Activated effector memory CD4-positive, alpha-beta T cell treated with Interleukin-2 at 50 U/mL for 16 hours (primary cell): ENCODE measurements around the gene ZNF780B.
"Not testable (repeated sequence)": the region's sequence is repeated elsewhere in the genome, so short reads cannot be mapped to it uniquely, and the experiment has no call there.

Source experiments
- DNase-seq: peaks from one replicate; pipeline ENCODE4 v3.0.0-alpha.2; 2020

Gene ZNF780B

GRCh38 chr19:40055832-40056504 is at the start of gene ZNF780B:
TSS of gene ZNF780B (minus strand) at chr19:40056231. CDS start at chr19:40050332, 5,899 bp downstream.
- peak; percentile 59 for DNase-seq

- DNase-seq: no peak
These were observed 48.7 kb upstream of the ZNF780B start for GRCh38 chr19:40104754-40105153.

DNA sequence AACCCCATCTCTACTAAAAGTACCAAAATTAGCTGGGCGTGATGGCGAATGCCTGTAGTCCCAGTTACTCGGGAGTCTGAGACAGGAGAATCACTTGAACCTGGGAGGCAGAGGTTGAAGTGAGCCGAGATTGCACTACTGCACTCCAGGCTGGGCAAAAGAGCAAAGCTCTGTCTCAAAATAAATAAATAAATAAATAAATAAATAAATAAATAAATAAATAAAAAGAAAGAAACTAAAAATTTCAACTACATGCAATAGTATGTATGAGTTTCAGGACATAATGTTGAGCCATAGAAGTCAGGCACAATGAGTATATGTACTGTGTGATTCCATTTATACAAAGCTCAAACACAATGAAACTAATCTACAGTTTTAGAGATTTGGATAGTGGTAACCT is 47.6 kb upstream of the ZNF780B start:
- no peak for DNase-seq

DNA sequence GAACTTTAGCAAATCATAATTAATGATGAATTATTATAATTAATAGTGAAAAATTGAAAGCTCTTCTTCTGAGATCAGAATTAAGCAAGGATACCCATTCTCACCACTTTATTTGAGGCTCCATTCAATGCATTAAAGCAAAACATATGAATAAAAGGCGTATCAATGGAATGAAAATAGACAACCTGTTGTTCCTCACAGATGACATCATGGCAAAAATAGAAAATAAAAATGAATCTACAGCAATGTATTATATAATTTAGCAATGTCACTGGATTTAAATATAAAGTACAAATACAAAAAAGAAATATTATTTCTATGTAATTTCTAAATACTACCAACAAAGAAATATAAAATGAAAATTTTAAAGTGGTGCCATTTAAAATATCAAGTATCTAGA is 45.8 kb upstream of the ZNF780B start:
- no peak for DNase-seq

- no peak for DNase-seq
These were observed 37.4 kb upstream of the ZNF780B start for GRCh38 chr19:40093416-40093815.

DNA sequence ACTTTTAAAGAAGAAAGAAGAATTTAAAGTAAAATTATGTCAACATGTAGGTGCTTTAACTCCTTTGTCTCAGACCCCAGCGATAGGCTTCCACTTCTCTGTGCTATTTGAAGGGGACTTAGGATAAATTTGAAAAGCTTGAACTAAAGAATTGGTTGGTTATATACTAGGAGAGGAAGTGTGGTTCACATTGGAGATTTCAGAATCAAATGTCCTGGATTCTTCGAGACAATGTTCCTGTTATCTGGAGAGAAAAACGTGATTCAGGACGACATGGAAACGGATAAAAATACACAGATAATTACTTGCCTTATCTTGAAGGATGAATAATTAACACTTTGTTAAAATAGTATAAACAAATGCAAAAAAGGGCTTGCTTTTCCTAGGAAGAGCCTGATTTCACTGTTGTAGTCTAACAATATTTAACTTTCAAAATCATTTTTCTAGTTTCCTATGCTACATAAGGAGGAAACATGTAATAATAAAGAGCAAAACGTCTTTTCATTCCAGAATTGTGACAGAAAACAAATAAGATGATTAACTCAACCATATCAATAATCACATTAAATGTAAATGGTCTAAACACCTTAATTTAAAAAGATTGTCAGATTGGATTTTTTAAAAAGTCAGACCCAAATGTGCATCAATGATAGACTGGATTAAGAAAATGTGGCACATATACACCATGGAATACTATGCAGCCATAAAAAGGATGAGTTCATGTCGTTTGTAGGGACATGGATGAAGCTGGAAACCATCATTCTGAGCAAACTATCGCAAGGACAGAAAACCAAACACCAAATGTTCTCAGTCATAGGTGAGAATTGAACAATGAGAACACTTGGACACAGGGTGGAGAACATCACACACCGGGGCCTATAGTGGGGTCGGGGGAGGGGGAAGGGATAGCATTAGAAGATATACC is 35.4 kb upstream of the ZNF780B start:
- no peak for DNase-seq

GRCh38 chr19:40090241-40091204 is 34.5 kb upstream of the ZNF780B start, which contains the start of gene ZNF780A:
TSS of gene ZNF780A (minus strand) at chr19:40090943. CDS start at chr19:40084753, 6,190 bp downstream.
- DNase-seq: peak; percentile 66

DNA sequence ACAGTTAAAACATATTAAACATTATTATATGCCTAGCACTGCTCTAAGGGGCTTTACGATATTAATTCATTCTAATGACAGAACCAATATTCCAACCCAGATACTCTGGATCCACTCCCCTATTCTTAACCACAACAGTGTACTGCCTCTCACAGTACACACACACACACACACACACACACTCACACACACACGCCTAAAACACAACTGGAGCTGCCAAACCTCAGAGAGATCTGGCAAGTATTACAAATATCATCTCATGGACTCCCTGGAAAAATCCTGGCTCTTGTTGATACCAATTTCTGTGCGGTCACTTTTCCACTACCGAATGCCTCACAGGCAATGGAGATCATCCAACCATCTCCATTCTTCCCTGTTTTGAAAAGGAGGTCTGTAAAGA is 33.4 kb upstream of the ZNF780B start:
- no peak for DNase-seq

- no peak for DNase-seq
These were observed 32.4 kb upstream of the ZNF780B start for GRCh38 chr19:40088299-40089047.

DNA sequence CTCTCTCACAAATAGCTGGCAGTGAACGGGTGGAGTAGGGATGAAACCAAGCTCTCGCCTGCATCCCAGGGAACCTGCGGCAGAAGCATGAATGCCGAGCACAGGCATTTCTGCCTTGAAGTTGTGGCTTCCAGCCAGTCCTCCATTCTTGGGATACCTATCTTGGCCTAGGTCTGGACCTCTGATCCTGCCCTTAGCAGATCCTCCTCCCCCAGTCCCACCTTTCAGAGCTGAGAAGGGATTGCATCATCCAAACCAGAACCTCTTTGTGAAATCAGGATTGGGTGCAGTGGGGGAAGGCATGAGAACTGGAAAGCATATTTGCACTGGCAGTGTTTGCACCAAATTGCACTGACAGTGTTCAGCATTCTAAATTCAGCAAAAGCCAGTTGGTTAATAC is 28.9 kb upstream of the ZNF780B start:
- DNase-seq: no peak

DNA sequence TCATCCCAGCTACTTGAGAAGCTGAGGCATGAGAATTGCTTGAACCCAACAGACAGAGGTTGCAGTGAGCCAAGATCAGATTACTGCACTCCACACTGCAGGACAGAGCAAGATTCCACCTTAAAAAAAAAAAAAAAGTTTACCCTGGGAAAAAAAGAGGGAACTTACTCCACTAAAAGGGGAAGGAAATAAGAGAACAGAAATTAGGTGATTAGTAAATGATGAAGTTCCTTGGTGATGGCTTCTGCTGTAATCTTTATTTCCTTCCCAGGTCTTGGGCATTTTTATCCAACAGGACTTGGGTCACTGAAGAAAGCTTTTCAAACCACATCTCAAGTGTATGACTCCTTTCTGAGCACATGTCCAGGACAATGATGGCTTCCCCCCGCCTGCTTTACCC is 25.4 kb upstream of the ZNF780B start:
- no peak for DNase-seq

DNA sequence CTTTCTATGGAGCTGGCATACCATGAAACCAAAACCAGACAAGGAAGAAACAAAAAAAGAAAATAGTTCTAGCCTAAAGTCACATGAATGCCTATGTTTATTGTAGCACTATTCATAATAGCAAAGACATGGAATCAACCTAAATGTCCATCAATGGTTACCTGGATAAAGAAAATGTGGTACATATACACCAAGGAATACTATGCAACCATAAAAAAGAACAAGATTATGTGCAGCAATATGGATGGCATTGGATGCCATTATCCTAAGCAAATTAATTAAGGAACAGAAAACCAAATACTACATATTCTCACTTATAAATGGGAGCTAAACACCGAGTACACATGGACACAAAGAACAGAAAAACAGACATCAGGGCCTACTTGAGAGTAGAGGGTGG is 24.3 kb upstream of the ZNF780B start:
- DNase-seq: no peak

DNA sequence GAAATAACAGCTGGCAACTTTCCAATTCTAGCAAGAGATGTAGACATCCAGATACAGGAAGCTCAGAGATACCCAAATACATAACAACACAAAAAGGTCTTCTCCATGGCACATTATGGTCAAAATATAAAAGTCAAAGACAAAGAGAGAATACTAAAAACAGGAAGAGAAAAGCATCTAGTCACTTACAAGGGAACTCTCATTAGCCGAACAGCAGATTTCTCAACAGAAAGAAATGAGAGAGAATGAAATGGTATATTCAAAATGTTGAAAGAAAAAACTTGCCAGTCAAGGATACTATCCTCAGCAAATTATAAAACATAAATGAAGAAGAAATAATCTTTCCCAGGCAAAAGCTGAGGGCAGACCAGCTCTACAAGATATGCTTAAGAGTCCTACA is 22.3 kb upstream of the ZNF780B start:
- DNase-seq: no peak

DNA sequence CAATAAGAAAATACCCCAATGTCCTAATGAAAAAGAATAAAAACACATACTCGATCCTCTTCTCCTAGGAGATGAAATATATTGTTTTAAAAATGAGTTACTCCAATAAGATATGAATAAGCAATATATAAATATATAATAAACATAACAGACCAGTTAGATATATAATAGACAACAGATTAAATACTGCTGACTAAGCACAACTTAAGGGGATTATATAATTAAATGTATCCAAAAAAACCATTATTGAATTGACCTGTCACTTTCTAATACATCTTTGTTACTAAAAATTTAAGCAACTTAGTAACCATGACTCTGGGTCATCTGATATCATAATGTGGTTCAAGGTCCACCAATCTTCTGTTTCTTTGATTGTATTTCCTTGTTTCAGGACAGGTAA is 14.0 kb upstream of the ZNF780B start:
- DNase-seq: no peak

DNA sequence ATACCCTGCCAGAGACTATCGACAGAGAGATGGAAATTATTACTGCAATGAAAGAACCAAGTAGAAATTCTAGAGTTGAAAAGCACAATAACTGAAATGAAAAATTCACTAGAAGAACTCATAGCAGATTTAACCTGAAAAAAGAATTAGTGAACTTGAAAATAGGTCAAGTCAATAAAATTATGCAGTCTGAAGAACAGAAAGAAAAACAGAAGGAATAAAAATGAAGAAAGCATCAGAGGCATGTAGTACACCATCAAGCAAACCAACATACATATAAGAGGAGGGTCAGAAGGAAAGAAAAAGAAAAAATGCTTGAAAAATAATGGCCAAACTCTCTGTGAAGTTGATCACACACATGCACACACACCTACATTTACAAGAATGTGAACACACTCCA is 3.6 kb upstream of the ZNF780B start:
- DNase-seq: no peak

GRCh38 chr19:40057166-40057565 is 1.1 kb upstream of the ZNF780B start:
- DNase-seq: no peak

- no peak for DNase-seq
These were observed 474 bp upstream of the ZNF780B start for GRCh38 chr19:40056505-40056904.

DNA sequence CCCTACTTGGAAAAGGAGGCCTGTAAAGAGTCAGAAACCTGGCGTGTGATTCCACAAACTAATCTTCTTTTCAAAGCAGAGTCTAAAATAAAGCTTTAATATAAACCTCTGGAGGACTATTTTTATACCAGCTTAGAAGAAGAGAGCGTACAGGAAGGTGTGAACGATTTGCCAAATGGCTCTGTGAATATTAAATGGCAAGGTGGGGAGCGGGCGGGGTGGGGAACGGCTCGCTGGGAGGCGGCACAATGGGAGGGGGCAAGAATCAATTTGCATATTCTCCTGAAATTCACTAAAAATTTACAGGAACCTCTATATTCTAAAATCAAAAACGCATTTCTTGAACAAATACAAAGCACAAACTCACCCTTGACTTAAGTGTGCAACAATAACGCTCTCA is 982 bp downstream of the ZNF780B start:
- DNase-seq: no peak

GRCh38 chr19:40054632-40055031 is 1.4 kb downstream of the ZNF780B start:
- no peak for DNase-seq

DNA sequence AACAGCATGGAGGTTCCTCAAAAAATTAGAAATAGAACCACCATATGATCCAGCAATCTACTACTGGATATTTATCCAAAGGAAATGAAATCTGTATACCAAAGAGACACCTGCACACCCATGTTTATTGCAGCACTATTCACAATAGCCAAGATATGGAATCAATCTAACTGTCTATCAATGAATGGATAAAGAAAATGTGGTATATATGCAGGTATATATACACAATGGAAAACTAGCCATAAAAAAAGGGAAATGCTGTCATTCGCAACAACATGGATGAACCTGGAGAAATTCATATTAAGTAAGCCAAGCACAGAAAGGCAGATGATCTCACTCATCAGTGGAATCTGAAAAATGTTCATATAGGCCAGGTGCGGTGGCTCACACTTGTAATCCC is 2.5 kb downstream of the ZNF780B start:
- DNase-seq: no peak

- not testable (repeated sequence) for DNase-seq
These were observed 14.3 kb downstream of the ZNF780B start for GRCh38 chr19:40041718-40042117.

- not testable (repeated sequence) for DNase-seq
These were observed 18.0 kb downstream of the ZNF780B start for GRCh38 chr19:40038047-40038446.
